NT2/D1 (cell line): ENCODE results near the gene SARDH.

Experiments used
- YY1 ChIP-seq: IDR thresholded peaks from 2 replicates; pipeline ENCODE4 v1.6.1; 2011; ENCODE audit not compliant: insufficient read length, insufficient read depth
- ZNF274 ChIP-seq: IDR thresholded peaks from 2 replicates; pipeline ENCODE4 v1.6.1; 2011; ENCODE audit warnings: mild to moderate bottlenecking, low read depth, low read length

DNA sequence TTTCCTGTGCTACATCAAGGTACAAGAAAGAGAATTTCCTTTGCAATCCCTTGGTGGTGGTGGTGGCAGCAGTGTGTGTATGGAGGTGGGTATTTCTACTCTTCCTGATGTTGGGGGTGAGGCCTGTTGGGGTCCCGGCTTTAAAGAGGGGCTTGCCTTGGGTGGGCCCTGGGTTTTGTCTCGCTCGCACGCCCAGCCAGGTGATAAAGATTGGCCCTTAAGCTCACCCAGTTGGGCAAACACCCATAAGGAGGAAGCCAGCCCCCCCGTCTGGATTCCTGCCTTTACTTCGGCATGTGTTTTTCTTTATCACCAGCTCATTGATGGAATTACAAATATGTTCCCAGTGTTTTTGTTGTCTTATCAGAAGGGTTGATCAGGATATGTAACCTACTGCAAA lies 16.0 kb upstream of the SARDH start:
- TF ChIP-seq ZNF274 (no peak), YY1 (no peak)
